HG03439 (cell line): Measurements from ENCODE around the gene TWNK.
A peak's percentile ranks its signal among the peaks of the same experiment; 100 is the strongest.

Experiments
- ATAC-seq: cut with Tn5 transposase; IDR thresholded peaks from one replicate; pipeline ENCODE4 v1.9.1; 2021; ENCODE audit warnings: mild to moderate bottlenecking, moderate library complexity; ENCODE audit not compliant: unreplicated experiment

Gene TWNK

DNA sequence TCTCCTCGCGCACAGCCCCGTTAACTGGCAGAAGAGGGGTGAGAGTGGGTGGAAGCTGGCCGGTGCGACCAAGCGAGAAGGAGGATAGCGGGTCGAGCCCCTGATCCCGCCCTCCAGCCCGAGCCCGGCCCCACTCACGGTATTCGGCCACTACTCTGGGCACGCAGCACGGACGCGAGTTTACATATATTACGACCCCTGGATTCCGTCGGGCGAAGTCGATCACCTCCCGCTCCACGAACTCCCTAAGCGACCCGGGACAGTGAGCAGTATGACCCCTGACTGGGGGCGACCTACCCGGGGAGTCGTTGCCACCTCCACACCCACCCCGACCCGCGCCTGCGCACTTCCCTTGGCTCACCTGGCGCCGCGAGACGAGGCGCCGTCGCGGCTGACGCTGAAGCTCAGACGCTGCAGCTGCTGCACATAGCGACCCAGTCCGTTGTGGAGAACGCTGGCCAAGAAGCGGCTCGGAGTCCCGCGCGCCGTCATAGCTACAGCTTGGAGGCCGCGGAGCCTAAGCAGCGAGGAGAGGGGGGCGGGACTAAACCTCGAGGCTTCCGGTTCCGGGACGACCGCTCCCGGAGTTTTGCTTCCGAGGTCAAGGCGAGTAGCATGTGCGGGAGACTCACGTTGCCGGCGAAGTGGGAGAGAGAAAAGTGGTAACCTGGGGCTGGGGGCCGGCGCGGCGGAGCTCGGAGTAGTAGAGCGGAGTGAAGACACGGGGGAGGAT, at the start of gene TWNK, which contains the start of gene MRPL43:
TWNK (plus strand) TSS at position 592 of the 733 bp plus-strand sequence. CDS start 668 bp downstream, outside the sequence.
MRPL43 (minus strand) TSS at position 546 of the 733 bp plus-strand sequence; CDS start at position 492, 54 bp downstream.
- peak; percentile 75 for ATAC-seq

DNA sequence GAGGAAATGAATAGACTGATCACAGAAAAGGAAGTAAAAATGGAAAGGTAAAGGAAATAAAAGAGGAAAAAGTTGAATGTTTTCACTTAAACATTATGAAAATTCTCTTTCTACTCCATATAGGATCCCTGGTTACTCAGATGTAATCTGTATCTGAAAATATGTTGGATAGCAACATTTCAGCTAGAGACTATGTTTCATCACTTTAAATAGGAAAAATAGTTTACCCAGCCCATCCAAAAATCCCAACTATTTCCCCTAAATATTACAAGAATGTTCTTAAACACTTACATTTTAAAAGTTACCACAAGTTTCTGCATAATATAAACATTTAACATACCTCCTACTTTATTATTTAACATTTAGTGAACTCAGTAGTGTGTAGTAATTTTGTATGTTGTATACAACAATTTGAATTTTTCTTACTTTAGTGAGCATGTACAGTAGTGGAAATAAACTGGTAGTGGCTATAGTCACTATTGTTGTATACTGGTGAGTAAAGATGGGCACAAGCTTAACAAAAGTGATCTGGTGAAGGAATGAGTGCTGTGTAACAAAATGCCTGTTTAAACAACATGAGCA, 47.5 kb upstream of the TWNK start:
- ATAC-seq = no peak

DNA sequence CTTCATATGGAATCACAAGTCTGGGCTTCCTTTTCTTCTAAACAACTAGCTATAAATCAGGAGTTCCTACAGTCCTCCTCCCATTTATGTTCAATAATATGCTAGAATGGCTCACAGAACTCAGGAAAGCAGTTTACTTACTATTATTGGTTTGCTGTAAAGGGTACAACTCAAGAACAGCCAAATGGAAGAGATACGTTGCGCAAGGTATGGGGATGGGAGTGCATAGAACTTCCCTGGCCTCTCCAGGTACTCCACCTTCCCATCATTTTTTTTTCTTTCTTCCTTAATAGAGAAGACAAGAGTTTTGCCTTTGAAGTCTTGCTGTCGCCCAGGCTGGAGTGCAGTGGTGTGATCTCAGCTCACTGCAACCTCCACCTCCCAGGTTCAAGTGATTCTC, 45.1 kb upstream of the TWNK start:
- no peak for ATAC-seq

DNA sequence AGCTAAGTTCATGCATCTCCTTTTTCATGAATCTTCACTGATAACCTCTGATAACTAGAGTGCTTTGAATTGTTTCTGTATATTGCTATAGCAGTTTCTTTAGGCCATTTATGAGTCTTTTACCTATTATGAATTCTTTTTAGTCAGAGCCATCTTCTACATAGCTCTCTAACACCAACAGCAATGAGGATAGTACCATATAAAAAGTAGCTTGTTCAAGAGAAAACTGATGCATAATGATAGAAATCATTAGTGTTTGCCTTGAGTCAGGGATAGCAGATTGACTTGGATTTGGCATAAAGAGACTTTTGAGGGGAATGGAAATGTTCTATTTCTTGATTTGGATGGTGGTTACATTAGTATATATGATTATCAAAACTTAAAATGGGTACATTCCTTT, 43.8 kb upstream of the TWNK start:
- ATAC-seq = no peak

DNA sequence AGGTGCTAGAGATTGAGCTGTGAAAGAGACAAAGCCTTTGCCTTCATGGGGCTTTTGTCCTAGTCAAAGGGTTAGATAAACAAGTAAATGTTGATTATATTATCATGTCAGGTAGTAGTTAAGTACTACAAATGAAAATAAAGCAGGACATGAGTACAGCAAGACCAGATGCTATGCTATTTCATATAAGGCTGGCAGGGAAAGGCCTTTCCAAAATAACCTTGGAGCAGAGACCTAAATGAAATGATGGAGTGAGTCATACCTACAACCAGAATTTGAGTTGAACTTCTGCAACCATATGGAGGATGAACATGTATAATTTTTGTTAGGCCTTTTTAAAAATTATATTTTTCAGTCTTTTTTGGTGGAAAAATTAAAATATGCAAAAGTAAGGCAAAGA, 41.6 kb upstream of the TWNK start:
- ATAC-seq = no peak

DNA sequence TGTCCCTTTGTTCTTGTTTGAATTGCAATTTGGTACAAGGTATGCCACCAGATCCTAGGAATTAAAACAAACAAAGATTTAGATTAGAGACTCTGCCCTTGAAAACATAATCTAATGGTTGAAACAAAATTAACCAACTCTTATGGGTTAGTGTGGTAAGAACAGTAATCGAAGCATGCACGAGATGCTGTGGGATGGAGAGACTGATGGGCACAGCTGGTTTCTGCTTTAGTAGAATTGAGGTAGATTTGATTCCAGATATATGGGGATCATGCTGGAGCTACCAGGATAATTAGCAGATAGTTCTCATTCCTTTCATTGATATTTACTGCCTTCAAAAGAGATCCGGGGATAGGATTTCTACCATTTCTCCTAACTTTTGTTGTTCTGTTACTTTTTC, 38.4 kb upstream of the TWNK start:
- no peak for ATAC-seq

DNA sequence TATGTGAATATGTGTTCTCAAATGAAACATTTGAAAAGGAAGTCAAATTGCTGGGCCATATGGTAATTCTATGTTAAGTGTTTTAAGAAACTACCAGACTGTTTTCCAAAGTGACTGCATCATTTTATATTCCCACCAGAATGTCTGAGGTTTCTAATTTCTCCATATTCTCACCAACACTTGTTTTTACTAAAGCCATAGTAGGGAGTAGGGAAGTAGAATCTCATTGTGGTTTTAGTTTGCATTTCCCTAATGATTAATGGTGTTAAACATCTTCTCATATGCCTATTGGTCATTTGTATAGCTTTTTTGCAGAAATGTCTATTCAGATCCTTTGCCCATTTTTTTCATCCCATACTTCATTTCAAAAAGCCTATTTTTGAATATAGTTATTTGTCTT, 27.1 kb upstream of the TWNK start:
- ATAC-seq = no peak

DNA sequence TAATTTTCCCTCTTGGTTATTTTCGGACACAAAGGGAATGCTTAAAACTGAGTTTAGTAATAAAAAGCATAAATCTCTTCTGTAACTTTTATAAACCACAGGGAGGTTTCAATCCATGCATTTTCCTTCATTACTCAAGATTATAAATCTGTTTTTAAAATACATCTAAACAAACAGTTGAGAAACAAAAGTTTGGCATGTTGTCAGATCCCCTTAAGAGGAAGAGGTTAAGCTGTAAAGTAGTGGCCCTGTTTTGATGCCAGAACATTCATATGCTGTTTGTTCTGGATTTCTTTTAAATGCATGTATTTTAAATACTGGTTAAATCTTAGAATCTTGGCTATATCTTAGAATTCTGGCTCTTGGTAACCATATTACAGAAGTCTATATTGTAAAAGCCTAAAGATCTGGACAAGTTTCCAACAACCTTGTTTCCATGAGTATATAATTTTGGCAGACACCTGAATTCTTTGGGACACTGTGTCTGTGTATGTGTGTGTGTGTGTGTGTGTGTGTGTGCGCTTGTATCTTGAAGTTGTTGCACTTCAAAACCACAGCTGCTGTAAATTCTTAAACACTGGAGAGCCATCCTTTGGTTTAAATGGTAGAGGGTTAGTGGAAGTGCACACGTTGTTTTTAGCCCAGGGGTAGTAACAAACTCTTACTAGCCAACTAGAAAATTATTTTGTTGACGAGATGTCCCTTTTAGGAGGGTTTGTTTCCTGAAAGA, 24.8 kb upstream of the TWNK start:
- no peak for ATAC-seq

DNA sequence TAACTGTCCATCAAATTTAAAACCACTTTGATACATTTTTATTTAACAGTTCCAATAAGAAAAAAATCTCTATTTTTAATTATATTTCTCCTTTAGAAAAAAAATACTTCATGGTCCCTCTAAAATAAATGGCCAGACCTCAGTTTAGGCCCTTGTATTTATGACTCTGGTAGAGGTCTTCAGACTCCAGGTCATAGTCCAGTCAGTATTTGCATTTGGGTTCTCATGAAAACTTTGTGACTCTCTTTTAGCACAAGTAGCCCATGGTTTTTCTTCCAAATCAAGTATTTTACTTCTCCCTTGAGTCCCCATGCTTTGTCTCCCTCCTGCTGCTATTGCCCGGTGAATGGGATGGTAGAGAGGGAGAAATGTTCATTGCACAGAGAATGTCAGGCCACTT, 23.5 kb upstream of the TWNK start:
- no peak for ATAC-seq

DNA sequence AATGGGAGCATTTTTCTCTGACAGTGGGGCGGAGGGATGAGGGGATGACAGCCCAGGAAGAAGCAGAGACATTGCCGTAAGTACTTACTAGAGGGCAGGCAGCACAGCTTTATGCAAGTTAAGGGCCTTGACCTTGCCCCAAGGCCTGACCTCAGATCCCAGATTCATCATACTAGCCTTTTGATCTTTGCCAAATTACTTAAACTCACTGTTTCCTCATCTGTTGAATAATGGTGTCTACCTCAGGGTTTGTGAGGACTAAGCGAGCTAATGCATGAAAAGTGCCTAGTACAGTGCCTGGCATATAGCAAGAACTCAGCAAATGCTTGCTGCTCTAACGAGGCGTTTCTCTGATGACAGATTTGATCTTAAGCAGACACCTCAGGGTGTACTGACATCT, 21.5 kb upstream of the TWNK start:
- ATAC-seq = no peak

DNA sequence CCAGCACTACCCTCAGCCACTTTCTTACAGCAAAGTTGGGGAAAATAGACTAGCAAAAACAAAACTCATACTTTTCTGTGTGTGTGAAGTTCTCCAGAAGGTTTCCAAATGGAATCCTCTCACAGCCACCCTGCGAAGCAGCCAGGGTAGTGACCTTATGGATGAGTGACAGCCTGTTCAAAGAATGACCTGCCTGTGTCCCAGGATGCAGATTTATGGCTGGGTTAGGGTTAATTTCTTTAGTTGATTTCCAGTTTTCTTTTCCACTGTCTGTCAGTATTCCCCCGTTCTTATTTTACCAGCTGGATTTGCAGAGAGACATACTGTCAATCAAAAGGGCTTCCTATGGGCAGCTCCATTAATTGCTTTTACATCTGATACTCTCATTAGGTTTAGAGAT, 20.5 kb upstream of the TWNK start:
- ATAC-seq = no peak

DNA sequence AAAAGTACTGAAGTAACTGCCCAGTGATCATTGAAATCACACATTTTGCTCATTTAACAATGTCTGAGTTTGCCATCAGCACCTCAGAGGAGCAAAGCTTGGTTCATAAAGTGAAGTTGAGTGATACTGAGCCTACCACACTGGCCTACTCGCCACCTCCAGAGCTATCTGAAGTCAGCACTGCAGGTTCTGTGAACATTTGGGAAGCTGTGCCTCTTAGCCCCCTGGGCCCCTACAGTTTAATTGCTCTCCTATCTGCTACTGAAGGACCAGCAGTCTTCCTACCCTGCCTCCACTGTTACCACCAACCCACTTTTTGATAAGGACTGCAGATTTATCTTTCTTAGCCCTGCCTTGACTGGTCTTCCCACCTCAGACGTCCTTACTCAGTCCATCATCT, 20.0 kb upstream of the TWNK start:
- ATAC-seq = no peak

DNA sequence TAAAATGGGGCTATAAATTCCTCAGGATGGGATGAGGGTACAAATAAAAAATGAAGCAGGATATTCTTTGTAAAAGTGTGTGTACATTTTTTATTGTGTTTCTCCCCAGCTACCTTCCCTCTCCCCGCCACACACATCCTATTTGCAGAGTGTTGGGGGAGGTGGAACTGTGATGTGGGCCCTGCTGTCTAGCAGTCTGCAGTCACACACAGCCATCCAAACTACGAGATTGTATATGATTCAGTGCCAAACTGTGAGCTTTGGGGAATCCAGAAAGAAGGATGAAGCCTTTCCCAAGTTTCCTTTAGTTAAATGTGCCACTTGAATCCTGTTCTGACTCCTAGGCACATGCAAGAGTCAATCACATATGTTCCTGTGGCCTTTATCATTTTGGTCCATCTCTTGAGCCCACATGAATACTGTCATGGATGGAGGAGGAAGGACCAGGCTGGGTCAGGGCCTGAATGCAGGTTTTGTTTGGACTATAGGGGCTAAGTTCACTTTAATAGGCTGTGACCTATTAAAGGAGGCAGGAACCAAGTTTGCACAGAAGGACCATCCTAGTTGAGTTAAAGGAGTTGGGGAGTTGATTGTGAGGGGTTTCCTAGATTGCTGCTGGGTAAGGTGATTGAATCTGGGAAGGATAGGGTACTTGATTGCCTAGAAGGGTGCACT, 19.1 kb upstream of the TWNK start:
- ATAC-seq = no peak

DNA sequence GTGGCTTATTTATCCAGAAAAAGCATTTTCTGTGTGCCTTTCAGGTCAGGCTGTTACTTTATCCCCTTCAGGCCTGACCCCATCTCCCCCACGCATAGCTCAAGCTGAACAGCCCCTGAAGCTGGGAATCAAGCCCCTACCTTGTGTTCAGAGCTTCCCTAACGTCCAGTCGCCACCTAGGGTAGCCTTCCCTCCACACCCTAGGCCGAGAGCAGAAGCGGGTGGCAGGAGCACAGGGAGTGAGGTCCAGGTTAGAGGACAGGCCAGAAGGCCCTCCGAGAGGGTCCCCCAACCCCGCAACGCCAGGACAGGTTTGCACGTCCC, 18.5 kb upstream of the TWNK start:
- ATAC-seq = no peak

DNA sequence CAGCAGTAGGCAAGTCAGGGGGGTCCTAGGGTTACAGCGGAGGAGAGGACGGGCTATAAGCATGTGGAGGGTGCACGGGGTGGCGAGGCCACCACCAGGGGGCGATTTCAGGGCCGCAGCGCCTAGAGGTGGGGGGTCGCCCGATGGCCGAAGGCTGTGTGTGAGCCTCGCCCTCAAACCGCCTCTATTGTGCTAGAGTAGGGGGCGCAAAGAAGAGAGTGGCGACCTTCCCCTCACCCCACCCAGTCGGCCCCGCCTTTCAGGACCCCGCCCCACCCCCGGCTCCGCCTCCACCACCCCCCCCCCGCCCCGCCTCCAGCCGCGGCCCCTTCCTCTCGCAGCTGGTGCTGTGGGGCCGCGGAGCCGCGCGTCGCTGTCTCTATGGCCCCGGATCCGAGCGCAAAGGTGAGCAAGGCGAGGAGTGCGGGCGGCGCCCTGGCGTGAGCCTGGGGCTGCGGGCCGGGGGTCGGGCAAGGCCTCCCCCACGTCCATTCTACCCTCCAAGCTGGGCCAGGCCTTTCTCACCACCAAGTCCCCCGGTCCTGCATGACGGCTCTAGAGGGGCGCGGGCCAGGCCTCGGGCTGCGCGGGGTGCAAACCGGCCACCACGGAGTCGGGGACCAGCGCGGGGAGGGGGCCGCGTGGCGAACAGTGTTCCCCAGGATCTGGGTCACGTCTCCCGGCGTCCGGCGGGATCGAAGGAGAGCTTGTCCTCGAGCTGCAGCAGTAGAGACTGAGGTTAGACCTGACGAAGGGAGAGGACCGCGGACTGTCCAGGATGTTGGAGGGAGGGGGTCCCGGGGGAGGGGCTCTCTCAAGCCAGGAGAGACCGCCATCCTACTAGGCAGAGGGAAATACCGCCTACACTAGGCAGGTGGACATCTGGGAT, 17.9 kb upstream of the TWNK start, which contains the start of gene SEMA4G:
SEMA4G (plus strand) TSS at position 318 of the 889 bp plus-strand sequence. CDS start 3,409 bp downstream, outside the sequence.
- no peak for ATAC-seq

DNA sequence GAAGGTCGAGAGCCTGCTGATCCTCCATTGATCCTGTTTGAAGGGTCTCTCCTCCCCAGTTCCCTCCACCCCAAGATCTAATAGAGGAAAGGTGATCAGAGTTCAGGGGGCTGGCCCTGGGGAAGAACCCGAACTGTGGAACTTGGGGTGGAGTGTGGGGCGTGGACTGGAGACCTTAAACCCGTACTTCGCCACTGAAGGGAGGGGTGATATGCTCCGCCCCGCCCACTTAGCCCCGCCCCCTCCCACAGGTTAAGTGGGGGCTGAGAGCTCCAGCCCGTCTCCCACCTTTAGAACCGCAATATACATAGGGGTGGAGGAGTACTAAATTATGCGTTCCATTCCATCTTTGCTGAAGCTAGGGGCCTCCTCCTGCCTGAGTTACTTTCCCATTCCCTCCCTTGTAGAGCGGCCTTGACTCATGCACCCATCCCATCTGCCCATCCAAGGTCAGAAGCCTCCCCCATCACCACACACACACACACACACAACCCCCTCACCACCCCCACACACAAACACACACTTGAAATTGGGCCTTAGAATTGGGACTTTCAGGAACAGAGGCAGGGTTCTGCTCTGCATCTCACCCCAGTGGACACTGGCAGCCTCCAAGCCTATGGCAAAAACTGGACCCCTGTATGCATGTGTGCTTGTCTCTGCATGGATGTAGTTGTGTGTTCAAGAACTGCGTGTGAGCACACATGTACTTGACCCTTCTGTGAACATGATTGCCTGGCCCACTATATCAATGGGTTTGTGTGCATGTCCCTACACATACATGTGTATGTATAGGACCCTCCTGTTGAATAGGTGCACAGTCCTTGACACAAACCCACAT, 17.0 kb upstream of the TWNK start:
- ATAC-seq = no peak

DNA sequence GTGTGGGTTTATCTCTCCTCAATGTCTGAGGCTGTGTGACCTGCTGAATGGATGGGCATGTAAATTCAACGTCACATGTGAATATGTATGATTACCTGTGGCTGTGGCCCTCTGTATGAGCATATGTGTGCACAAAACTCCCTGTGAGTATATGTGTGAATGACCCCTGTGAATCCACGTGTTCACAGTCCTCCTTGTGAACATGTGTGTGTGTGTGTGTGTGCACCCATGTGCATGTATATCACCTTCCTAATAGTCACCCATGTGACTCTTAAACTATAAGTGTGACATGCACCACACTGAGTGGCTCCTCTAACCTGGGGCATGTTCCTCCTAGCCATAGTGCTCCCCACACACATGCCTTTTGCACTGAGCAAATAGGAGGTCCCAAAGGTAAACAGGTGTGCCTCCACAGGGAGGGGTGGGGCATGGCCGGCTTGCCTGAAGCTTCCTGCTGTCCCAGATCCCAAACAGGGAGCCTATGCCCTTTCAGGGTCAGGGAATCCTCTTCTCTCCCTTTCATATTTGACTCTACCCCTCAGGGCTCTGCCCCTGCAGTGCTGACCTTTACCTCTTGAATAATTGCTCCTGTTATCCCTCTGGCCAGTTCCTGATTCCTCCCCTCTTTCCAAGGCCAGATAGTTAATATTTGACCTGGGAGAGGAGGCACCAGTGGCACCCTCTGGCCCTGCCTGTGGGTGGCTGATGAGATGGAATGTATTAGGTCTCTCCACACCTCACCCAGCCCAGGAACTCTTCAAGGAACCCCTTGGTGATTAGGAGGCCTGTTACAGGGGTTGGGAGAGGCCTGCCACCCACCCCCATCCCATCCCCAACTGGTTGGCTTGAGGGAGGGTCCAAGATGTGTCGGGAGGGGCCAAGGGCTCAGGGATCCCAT, 16.2 kb upstream of the TWNK start:
- no peak for ATAC-seq

DNA sequence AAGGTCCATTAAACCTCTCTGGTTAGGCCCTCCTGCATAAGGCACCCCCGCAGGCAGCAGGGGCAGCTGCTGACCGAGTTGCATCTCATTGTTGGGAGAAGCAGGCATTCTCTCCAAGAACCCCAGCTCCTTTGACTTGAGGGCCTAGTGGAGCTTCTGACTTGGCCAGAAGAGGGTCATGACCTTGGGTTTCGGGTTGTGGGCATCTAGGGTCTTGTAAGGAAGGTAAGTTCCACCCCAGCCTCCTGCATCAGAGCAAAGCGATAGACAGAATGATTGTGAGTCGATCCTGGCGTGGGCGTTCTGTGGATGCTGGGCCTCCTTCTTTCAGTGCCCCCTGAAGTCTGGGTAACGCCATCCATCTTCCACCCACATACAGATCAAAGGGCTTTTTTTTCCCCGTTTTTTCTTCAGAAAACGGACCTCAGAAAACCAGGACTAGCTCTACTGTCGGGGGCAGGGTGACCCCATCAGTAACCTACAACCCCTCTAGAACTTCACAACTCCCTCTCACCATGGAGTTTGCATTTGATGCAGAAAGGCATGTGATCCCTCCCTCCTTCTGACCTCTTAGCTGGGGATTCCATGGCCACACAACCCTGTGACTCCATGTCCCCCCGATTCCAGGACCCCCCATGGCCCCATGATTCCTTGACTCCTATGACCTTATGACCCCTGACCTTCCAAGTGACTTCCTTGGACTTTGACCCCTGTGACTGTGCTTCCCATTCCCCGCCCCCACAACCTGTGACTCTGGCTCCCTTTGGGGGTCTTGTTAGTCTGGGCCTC, 15.0 kb upstream of the TWNK start:
- ATAC-seq = no peak
